Nephron (organoid): Measurements from ENCODE around the gene KLRC4.
"Not testable (repeated sequence)": the region's sequence is repeated elsewhere in the genome, so short reads cannot be mapped to it uniquely, and the experiment has no call there.

ENCODE experiments used
- H3K27ac Mint-ChIP-seq, 3 experiments: 2 replicates each; pipeline ENCODE4 v1.8.0; 2020; ENCODE audit warnings: mixed read lengths in 3 of 3, mild to moderate bottlenecking in 2 of 3, moderate library complexity in 1 of 3
- H3K27me3 Mint-ChIP-seq: 2 replicates; pipeline ENCODE4 v1.8.0; 2021; ENCODE audit warnings: low read depth, mild to moderate bottlenecking, moderate library complexity, mixed read lengths
- H3K36me3 Mint-ChIP-seq: 2 replicates; pipeline ENCODE4 v1.8.0; 2020; ENCODE audit warnings: low read depth, mixed read lengths
- H3K4me1 Mint-ChIP-seq: 2 replicates; pipeline ENCODE4 v1.8.0; 2020; ENCODE audit warnings: mixed read lengths
- H3K4me3 Mint-ChIP-seq, 3 experiments: 2 replicates each; pipeline ENCODE4 v1.8.0; 2020; ENCODE audit warnings: mild to moderate bottlenecking in 3 of 3, mixed read lengths in 3 of 3, moderate library complexity in 2 of 3
- H3K9me3 Mint-ChIP-seq: 2 replicates; pipeline ENCODE4 v1.8.0; 2020; ENCODE audit warnings: mixed read lengths
- CTCF ChIP-seq, 3 experiments: fragments of 200-600 bp; sonication (generic); IDR thresholded peaks; one replicate each; pipeline ENCODE4 v1.5.0; 2021; ENCODE audit warnings: antibody characterized with exemption in 3 of 3; ENCODE audit not compliant: unreplicated experiment in 3 of 3

Gene KLRC4

DNA sequence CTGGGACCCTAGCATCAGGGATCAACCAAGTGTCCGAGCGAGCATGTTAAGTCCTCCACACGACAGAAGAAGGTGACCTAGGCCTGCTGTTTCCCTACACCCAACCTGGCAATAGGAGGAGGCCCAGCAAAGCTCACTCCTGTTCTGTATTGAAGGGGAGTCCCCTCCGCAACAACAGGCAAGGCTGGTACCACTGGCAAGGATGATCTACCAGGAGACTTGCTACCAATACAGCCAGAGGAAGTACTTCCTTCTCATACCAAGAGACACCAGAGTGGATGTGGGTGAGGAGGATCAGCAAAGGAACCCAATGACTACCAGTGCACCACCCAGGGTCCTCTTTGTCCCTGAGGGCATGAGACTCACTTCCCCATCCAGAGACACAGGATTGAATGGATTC, 38.7 kb upstream of the KLRC4 start:
- Mint-ChIP-seq H3K36me3 (no peaks in the 10 kb centered on the region), H3K9me3 (no peaks in the 10 kb centered on the region), H3K27ac (no peak overlapping the region), H3K4me1 (no peaks in the 10 kb centered on the region), H3K27me3 (no peaks in the 10 kb centered on the region), H3K4me3 (no peak overlapping the region)
- no peak for TF ChIP-seq CTCF (IDR thresholded peaks at IDR 0.05; ENCODE audit: unreplicated experiment in 3 of 3)

- H3K27me3 Mint-ChIP-seq, H3K4me1 Mint-ChIP-seq, H3K27ac Mint-ChIP-seq, H3K9me3 Mint-ChIP-seq, H3K36me3 Mint-ChIP-seq, H3K4me3 Mint-ChIP-seq: not testable (repeated sequence)
These were observed 36.5 kb upstream of the KLRC4 start for GRCh38 chr12:10446052-10446451.

- H3K27me3 Mint-ChIP-seq, H3K36me3 Mint-ChIP-seq, H3K9me3 Mint-ChIP-seq, H3K27ac Mint-ChIP-seq, H3K4me1 Mint-ChIP-seq, H3K4me3 Mint-ChIP-seq: not testable (repeated sequence)
These were observed 31.6 kb upstream of the KLRC4 start for GRCh38 chr12:10441144-10441543.

GRCh38 chr12:10439608-10440274, 30.2 kb upstream of the KLRC4 start:
- not testable (repeated sequence) for H3K9me3 Mint-ChIP-seq, H3K27me3 Mint-ChIP-seq, H3K4me3 Mint-ChIP-seq, H3K27ac Mint-ChIP-seq, H3K4me1 Mint-ChIP-seq, H3K36me3 Mint-ChIP-seq

DNA sequence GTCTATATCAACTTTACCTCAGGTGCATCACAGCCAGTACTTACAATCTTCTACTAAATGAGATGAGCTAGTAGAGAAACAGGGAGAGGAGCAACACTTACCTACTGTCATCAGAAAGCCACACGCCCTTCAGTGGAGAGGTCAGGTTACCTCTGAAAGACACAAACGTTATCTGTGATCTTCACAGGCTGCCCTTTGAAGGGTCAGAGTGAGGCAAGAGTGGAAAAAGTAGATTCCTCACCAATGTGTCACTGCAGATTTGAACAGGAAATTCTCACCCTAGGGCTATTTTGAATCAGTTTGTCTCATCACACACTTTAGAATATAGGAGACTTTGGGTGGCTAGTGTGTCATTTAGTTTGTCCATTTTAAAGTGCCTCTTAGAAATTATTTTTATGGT, 28.0 kb upstream of the KLRC4 start:
- not testable (repeated sequence) for H3K4me1 Mint-ChIP-seq, H3K9me3 Mint-ChIP-seq, H3K27ac Mint-ChIP-seq, H3K36me3 Mint-ChIP-seq, H3K27me3 Mint-ChIP-seq, H3K4me3 Mint-ChIP-seq

- not testable (repeated sequence) for H3K27me3 Mint-ChIP-seq, H3K27ac Mint-ChIP-seq, H3K4me1 Mint-ChIP-seq, H3K9me3 Mint-ChIP-seq, H3K36me3 Mint-ChIP-seq, H3K4me3 Mint-ChIP-seq
These were observed 26.3 kb upstream of the KLRC4 start, which contains the start of gene KLRC2 for GRCh38 chr12:10435816-10436215. Gene KLRC2, minus strand, starts transcription at chr12:10436010. Its CDS starts 24 bp downstream, at chr12:10435986.

DNA sequence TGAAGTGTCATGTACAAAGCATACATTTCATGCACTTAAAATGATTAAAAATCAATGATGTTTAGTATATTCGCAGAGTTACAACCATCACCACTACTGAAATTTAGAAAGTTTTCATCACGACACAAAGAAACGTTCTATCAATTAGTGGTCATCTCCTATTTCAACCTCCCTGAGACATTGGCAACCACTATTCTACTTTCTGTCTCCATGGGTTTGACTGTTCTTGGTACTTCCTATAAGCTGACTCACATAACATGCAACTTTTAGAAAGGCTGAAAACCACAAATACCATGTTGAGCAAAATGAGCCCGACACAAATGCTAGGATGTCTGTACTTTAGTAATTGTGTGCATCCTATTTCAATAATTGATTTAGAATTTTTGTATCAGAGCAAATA, 21.1 kb upstream of the KLRC4 start:
- H3K36me3 Mint-ChIP-seq, H3K9me3 Mint-ChIP-seq, H3K27ac Mint-ChIP-seq, H3K27me3 Mint-ChIP-seq, H3K4me1 Mint-ChIP-seq, H3K4me3 Mint-ChIP-seq: not testable (repeated sequence)

DNA sequence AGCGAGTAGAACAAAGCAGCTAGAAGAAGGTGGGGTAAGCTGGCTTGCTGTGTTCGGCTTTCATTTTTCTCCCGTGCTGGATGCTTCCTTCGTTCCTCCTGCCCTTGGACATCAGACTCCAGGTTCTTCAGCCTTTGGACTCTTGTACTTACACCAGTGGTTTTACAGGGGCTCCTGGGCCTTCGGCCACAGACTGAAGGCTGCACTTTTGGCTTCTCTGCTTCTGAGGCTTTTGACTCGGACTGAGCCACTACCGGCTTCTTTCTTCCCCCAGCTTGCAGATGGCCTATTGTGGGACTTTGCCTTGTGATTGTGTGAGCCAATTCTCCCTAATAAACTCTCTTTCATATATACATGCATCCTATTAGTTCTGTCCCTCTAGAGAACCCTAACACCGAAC, 16.4 kb upstream of the KLRC4 start:
- not testable (repeated sequence) for H3K9me3 Mint-ChIP-seq, H3K36me3 Mint-ChIP-seq

DNA sequence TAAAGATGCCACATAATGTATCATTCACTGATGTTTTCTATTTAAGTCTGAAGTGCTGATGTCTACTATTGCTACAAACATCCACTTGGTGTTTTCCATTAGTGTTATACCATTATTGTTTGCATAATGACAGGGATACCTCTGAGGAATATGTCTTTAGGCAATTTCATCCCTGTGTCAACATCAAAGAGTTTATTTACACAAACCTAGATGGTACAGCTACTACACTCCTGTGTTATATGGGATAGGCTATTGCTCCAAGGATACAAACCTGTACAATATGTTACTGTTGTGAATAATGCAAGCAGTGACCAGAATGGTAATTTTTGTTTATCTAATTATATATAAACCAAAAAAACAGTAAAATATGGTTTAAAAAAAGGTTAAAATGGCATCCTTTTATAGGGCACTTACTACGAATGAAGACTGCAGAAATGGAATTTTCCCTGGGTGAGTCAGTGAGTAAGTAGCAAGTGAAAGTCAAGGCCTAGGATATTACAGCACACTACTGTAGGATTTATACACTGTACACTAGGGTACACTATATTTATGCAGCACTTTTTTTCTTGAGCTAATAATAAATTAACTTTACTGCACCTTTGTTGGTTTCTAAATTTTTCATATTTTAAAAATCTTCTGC, 14.8 kb upstream of the KLRC4 start:
- not testable (repeated sequence) for H3K4me3 Mint-ChIP-seq, H3K36me3 Mint-ChIP-seq, H3K4me1 Mint-ChIP-seq, H3K27ac Mint-ChIP-seq, H3K27me3 Mint-ChIP-seq, H3K9me3 Mint-ChIP-seq

More for the DNA sequence above, 16.4 kb upstream of the KLRC4 start:
- H3K4me3 Mint-ChIP-seq, H3K27me3 Mint-ChIP-seq, H3K27ac Mint-ChIP-seq, H3K4me1 Mint-ChIP-seq: not testable (repeated sequence)

- H3K27ac Mint-ChIP-seq, H3K4me3 Mint-ChIP-seq, H3K9me3 Mint-ChIP-seq, H3K4me1 Mint-ChIP-seq, H3K36me3 Mint-ChIP-seq, H3K27me3 Mint-ChIP-seq: not testable (repeated sequence)
These were observed 12.6 kb upstream of the KLRC4 start for GRCh38 chr12:10422159-10422558.

DNA sequence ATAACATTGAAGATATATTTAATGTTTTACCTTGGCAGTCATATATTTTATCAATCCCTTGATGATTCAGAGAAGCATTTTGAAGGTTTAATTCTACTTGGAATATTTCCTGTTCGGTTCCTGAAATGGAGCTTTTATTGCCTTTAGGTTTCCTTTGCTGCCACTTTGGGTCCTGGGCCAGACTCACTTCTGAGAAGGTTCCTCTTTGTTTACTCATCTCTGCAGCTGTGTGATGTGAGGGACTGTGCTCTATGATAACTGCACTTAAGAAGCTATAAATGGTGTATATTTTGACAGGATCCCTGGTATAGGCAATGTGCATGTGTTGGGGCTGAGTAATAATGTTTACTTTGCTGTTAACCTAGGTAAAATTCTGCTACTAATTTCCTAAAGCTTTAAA, 10.8 kb upstream of the KLRC4 start, which contains the start of gene KLRC3:
Gene KLRC3, minus strand, starts transcription at position 262 of the 400 bp plus-strand sequence. Its CDS starts 45 bp downstream, at position 217.
- not testable (repeated sequence) for H3K27me3 Mint-ChIP-seq, H3K27ac Mint-ChIP-seq, H3K4me3 Mint-ChIP-seq, H3K36me3 Mint-ChIP-seq, H3K9me3 Mint-ChIP-seq, H3K4me1 Mint-ChIP-seq
